ENCODE measurements around the gene LTB4R2.

Gene LTB4R2, protein sequence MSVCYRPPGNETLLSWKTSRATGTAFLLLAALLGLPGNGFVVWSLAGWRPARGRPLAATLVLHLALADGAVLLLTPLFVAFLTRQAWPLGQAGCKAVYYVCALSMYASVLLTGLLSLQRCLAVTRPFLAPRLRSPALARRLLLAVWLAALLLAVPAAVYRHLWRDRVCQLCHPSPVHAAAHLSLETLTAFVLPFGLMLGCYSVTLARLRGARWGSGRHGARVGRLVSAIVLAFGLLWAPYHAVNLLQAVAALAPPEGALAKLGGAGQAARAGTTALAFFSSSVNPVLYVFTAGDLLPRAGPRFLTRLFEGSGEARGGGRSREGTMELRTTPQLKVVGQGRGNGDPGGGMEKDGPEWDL

GRCh38 chr14:24309538-24310264, at the start of gene LTB4R2:
Gene LTB4R2 (plus strand): TSS chr14:24310140. CDS start chr14:24310665, 525 bp downstream.
- no peak for DNase-seq

- no peak for DNase-seq
Measured at GRCh38 chr14:24260780-24261157, 49.2 kb upstream of the LTB4R2 start.

- DNase-seq = no peak
Measured at GRCh38 chr14:24261256-24261968, 48.5 kb upstream of the LTB4R2 start.

- no peak for DNase-seq
Measured at GRCh38 chr14:24261969-24262327, 48.0 kb upstream of the LTB4R2 start.

DNA sequence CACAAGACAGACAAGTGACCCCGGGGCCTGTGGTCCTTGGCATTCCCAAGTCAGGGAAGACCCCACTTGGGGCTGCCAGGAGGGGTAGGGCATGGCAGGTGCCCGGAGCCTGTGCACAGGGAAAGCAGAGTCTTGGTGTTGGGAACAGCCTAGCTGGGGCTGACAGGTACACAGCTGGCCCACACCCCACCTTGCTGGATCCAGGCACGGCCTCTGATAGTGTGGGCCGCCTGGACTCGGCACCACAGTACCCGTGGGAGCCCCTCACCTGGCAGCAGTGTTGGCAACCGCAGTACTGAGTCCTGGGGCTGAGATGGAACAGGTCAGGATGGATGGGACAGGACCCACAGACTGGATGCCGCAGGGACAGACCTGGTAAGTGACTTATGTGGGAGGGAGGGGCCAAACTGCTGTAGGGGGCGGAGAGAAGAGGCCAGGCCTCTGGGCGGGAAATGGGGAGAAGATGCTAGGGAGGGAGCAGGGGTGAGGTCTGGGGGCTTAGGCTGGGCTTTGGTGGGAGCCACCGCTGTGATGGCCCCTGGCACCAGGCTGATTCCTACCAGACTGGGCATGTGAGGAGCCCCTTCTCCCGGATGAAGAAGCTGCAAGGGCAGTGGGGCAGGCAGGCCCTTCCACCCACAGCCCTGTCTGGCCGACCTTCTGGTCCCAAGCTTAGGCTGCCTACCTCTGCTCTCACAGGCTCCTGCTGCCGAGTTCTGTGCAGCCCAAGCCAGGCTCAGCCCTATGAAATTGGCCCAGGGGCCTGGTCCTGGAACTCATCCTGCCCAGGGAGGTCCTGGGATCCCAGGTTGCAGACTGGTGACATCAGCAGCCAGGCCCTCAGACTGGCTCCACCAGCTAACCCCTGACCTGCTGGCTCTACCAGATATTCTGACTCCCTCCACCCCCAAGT, 46.9 kb upstream of the LTB4R2 start, which contains the start of gene TGM1:
TSS of gene TGM1 (minus strand) at position 357 of the 913 bp plus-strand sequence. CDS start 825 bp downstream, outside the sequence.
- no peak for DNase-seq

DNA sequence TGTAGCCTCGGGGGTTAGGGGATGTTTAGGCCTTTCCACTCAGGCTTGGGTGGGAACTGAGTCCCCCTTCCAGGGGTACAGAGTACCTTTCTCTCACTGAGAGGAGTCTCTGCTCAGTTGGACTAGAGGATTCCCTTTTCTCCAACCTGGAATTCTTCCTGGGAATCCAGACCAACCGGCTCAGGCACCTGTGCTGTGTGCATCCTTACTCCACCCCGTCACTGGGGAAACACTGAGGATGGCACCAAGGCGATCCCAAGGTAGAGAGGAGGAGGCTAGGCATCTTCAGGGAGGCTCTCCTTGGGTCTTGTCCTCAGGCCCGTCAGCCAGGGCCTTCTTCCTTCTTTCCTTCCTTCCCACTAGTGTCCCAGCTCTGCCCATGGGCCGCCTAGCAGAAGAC, 46.1 kb upstream of the LTB4R2 start:
- DNase-seq = no peak

GRCh38 chr14:24264298-24264697, 45.6 kb upstream of the LTB4R2 start:
- no peak for DNase-seq

GRCh38 chr14:24266344-24267244, 43.3 kb upstream of the LTB4R2 start:
- DNase-seq = no peak

GRCh38 chr14:24267516-24267915, 42.4 kb upstream of the LTB4R2 start:
- DNase-seq = no peak

DNA sequence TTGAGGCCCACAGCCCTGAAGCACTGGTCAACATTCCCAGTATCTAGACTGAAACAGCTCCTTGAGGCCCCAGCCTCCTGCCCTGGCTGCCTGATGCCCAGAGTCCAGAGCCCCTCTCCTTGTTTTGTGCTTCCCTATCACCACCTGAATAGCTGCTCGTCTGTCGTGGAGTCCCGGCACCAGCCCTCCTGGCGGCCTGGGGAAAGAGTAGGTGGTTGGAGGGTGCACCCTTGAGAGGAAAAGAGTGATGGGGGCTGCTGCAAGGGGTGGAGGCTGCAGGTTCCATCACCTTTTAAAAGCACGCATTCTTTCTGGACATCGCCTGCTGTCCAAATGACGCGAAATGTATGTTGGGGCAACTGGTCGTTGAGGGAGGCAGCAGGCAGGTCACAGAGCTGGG, 41.7 kb upstream of the LTB4R2 start:
- DNase-seq = no peak

GRCh38 chr14:24269368-24269767, 40.6 kb upstream of the LTB4R2 start:
- DNase-seq = no peak

GRCh38 chr14:24269910-24270536, 39.9 kb upstream of the LTB4R2 start:
- no peak for DNase-seq

DNA sequence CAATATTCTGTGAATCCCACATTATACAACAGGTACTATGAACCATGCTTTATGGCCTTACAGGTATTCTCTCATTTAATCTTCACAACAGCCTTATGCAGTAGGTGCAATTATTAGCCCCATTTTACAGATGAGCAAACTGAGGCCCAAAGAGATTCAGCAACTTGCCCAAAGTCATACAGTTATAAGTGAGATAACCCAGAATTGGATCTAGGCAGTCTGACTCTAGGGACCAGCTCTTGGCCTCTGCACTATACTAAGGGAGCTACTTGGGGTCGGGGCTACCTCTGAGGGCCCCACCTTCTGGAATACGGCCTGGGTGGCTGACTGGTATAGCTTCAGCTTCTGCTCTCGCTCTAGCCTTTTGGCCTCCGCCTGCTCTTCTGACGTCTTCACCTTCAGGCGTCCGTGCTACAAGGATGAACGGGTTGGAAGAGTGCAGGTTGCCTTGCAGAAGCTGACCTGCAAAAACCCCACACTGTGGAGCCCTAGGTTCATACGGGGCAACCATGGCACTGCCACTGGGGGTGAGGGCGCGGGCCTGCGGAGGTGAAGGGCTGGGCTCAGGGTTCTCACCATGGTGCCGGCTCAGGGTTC, 39.3 kb upstream of the LTB4R2 start:
- DNase-seq = peak; percentile 63

- peak; percentile 96 for DNase-seq
Measured at GRCh38 chr14:24271134-24271833, 38.7 kb upstream of the LTB4R2 start, which contains the start of gene RABGGTA. Gene RABGGTA (minus strand): TSS chr14:24271597. CDS start chr14:24271115, 482 bp downstream.

DNA sequence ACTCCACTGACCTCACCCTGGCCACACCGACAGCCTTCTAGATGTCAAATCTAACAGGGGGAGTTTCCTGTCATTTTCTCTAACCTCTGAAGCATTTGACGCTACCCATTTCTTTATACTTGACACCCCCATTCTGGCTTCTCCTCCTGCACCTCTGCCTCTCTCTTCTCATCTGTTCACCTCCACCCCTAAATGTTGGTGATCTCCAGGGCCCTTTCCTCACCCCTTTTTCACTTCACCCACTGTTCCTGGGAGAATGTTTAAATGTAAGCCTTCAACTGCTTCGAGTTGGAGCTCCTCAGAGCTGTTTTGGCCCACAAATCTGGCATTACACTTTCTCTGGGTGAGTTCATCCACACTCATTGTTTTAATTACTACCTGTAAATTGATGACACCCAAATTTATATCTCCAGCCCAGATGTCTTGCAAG, 38.1 kb upstream of the LTB4R2 start:
- no peak for DNase-seq

GRCh38 chr14:24272467-24272866, 37.5 kb upstream of the LTB4R2 start:
- no peak for DNase-seq

GRCh38 chr14:24273422-24273998, 36.4 kb upstream of the LTB4R2 start:
- peak; percentile 26 for DNase-seq

DNA sequence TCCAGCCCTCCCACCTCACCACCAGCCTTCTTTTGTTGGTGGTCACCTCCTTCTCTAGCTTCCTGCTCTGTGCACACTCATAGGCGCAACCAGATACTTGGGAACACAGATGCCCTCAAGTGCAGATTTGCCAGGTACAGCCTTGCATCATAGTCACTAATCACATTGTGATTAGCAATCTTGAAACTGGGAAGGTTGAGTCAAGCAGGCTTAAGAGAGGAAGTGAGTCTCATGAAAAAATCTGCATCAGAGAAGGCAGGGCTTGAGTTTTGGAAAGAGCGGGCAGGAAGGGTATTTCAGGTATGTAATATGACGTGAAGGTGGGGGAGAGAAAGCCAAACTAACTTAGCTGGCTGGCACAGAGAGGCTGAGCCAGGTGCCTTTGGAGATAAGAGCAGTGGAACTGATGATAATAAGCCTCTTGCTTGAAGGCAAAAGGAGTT, 35.8 kb upstream of the LTB4R2 start:
- DNase-seq = no peak

DNA sequence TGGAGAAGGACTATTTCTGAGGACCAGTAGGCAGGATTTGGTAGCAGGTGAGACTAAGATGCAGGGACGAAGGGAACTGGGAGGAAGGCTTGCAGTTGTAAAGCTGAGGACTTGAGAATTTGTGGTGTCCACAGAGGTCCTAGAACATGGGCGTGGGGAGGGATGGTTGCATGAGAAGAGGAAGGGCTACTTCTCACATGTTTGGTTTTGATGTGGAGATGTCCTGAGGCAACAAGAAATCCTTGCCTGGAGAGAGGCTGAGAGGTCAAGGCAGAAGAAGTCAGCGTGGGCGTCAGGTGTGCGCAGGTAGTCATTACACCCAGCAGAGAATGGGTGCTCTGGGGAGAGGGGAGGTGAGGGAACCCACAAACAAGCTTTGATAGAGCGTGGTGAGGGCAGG, 32.9 kb upstream of the LTB4R2 start:
- DNase-seq = no peak

All from DMS53 (cell line).